Endothelial cell of umbilical vein (primary cell): Measurements from ENCODE around the gene SH3BP5L.

ENCODE experiments used
- POLR2A ChIP-seq: IDR thresholded peaks from 2 replicates; pipeline ENCODE4 v1.6.1; 2012; ENCODE audit warnings: low read depth, mild to moderate bottlenecking, control low read depth, low read length
- POLR2AphosphoS5 ChIP-seq: IDR thresholded peaks from 2 replicates; pipeline ENCODE4 v1.6.1; 2012; ENCODE audit warnings: low read depth, mild to moderate bottlenecking, control low read depth, low read length, moderate library complexity; ENCODE audit not compliant: insufficient read depth
- TF ChIP-seq, protein P1 (sequence below): IDR thresholded peaks from 2 replicates; pipeline ENCODE4 v1.6.1; 2011; ENCODE audit not compliant: insufficient read depth, insufficient read length
- TF ChIP-seq, protein P2 (sequence below), 2 donors: IDR thresholded peaks; 1 replicate in 1 of 2; 2 replicates in 1 of 2; pipeline ENCODE4 v1.5.1; 2011; ENCODE audit warnings: low read length in 2 of 2, mild to moderate bottlenecking in 2 of 2, moderate library complexity in 2 of 2, control low read depth in 1 of 2, inconsistent platforms in 1 of 2, low read depth in 1 of 2; ENCODE audit not compliant: insufficient read depth in 1 of 2; ENCODE audit errors: extremely low read depth in 1 of 2

DNA sequence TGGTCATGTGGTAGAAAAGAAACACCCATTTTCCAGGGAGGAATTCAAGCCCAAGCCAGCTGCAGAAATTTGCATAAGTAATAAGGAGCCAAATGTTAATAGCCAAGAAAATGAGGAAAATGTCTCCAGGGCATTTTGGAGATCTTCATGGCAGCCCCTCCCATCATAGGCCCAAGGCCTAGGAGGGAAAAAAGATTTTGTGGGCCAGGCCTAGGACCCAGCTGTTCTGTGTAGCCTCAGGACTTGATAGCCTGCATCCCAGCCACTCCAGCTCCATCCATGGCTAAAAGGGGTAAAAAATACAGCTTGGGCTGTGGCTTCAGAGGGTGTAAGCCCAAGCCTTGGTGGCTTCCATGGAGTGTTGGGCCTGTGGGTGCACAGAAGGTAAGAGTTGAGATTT is 48.7 kb downstream of the SH3BP5L start:
- TF ChIP-seq, protein P1, sequence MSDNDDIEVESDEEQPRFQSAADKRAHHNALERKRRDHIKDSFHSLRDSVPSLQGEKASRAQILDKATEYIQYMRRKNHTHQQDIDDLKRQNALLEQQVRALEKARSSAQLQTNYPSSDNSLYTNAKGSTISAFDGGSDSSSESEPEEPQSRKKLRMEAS = no peak
- TF ChIP-seq, protein P2, sequence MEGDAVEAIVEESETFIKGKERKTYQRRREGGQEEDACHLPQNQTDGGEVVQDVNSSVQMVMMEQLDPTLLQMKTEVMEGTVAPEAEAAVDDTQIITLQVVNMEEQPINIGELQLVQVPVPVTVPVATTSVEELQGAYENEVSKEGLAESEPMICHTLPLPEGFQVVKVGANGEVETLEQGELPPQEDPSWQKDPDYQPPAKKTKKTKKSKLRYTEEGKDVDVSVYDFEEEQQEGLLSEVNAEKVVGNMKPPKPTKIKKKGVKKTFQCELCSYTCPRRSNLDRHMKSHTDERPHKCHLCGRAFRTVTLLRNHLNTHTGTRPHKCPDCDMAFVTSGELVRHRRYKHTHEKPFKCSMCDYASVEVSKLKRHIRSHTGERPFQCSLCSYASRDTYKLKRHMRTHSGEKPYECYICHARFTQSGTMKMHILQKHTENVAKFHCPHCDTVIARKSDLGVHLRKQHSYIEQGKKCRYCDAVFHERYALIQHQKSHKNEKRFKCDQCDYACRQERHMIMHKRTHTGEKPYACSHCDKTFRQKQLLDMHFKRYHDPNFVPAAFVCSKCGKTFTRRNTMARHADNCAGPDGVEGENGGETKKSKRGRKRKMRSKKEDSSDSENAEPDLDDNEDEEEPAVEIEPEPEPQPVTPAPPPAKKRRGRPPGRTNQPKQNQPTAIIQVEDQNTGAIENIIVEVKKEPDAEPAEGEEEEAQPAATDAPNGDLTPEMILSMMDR (IDR thresholded peaks at IDR 0.05; ENCODE audit: extremely low read depth in 1 of 2, insufficient read depth in 1 of 2, low read depth in 1 of 2, low read length in 2 of 2) = no peak
- no peak for TF ChIP-seq POLR2A
- TF ChIP-seq POLR2AphosphoS5 = no peak
